Measurements from ENCODE around the gene RBM10. TPM values are rescaled to one million over a fixed set of nuclear protein-coding genes. Genes with fewer than 3 reads are reported as not detected.
"Not testable (repeated sequence)": the region's sequence is repeated elsewhere in the genome, so short reads cannot be mapped to it uniquely, and the experiment has no call there.

RBM10 gene, protein sequence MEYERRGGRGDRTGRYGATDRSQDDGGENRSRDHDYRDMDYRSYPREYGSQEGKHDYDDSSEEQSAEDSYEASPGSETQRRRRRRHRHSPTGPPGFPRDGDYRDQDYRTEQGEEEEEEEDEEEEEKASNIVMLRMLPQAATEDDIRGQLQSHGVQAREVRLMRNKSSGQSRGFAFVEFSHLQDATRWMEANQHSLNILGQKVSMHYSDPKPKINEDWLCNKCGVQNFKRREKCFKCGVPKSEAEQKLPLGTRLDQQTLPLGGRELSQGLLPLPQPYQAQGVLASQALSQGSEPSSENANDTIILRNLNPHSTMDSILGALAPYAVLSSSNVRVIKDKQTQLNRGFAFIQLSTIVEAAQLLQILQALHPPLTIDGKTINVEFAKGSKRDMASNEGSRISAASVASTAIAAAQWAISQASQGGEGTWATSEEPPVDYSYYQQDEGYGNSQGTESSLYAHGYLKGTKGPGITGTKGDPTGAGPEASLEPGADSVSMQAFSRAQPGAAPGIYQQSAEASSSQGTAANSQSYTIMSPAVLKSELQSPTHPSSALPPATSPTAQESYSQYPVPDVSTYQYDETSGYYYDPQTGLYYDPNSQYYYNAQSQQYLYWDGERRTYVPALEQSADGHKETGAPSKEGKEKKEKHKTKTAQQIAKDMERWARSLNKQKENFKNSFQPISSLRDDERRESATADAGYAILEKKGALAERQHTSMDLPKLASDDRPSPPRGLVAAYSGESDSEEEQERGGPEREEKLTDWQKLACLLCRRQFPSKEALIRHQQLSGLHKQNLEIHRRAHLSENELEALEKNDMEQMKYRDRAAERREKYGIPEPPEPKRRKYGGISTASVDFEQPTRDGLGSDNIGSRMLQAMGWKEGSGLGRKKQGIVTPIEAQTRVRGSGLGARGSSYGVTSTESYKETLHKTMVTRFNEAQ
- total RNA-seq: 10 to 100 TPM; 51.2 to 53.3 TPM
- polyA plus RNA-seq: 10 to 100 TPM; 10.7 to 33.0 TPM

DNA sequence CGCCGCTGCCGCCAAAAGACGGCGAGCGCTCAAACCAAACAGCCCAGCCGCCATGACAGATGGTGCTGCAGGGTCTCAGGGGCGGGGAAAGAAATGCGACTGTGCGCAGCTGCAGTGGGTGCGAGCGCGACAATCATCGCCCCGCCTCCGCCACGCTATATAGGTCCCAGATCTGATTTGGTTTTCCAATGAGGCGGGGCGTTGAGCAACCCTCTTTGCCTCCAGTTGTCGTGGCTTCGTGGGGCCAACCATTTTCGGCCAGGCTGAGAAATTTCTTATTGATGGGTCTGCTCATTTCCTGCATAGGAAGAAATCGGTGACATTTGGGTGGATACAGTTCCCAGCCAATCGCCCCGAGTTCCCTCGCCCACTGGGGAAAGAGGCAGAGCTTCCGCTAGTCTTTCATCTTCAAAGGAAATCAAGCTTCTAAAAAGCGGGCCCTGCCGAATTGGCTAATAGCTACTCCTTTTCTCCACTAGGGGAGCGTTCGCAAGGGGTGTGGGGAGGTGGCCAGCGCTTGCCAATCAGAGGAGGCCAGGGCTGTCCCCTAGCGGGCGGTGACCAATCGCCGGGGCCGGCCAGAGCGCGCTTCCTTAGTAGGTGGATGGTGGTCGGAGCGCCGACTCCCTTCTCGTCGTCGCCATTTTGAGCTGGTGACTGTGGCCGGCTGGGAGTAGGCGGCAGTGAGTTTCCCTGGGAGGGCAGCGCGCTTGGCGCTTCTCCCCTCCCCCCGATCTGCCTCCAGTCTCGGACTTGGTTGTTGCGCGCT, at the start of gene RBM10, which contains the start of gene NDUFB11:
Gene RBM10, plus strand, starts transcription at position 596 of the 769 bp plus-strand sequence. CDS start 2,261 bp downstream, outside the sequence.
Gene NDUFB11, minus strand, starts transcription at position 77 of the 769 bp plus-strand sequence. Its CDS starts 23 bp downstream, at position 54.
- Mint-ChIP-seq H3K27me3 (no peaks in the 10 kb centered on the region), H3K27ac (peak within 1 kb of the TSS; percentile 95 to 99 (median 98)), H3K4me1 (peaks cover 19 to 52% (median 33%) of the 10 kb centered on the region in 4 donors), H3K36me3 (peaks cover 16 to 38% of the 10 kb centered on the region in 2 donors), H3K4me3 (peak within 1 kb of the TSS; percentile 94 to 99 (median 96)), H3K9me3 (peaks cover 0 to 3% (median 0%) of the 10 kb centered on the region in 8 donors)
- ChIA-PET CTCF (ENCODE audit: partially characterized antibody) (interaction anchor here (0.7 to 2.9 kb wide), 11 partner anchors 8 to 378 kb away, joined by 3 to 18 read pairs (median 4); no protein-coding TSS in a partner anchor), POLR2A (ENCODE audit: partially characterized antibody) (interaction anchor here (0.6 to 4.6 kb wide), 18 partner anchors 9 to 509 kb away, joined by 3 to 54 read pairs (median 5); partner anchors contain the start of genes ARAF, CDK16, ELK1 and USP11)
- peaks cover 7% of the 10 kb centered on the region for H3K36me3 ChIP-seq (ENCODE audit: insufficient read depth, low read length)
- peak; percentile 87 to 95 (median 91) for DNase-seq
- intact Hi-C loops (cut with micrococcal nuclease): loop anchor here (1.0 to 5.0 kb wide), 7 partner anchors 16 to 514 kb away; partner anchors contain the start of genes ELK1, USP11 and UXT
- no peaks in the 10 kb centered on the region for H3K27me3 ChIP-seq (ENCODE audit: insufficient read depth, low read length)
- peak within 1 kb of the TSS; percentile 69 to 73 for H3K4me3 ChIP-seq (ENCODE audit: low read length in 2 of 2)
- peak within 1 kb of the TSS; percentile 91 for H3K27ac ChIP-seq (ENCODE audit: low read depth, low read length)
- peaks cover 36% of the 10 kb centered on the region for H3K4me1 ChIP-seq (ENCODE audit: insufficient read depth, low read length)
- no peaks in the 10 kb centered on the region for H3K9me3 ChIP-seq (ENCODE audit: control insufficient read depth in 1 of 2, low read length in 2 of 2)

DNA sequence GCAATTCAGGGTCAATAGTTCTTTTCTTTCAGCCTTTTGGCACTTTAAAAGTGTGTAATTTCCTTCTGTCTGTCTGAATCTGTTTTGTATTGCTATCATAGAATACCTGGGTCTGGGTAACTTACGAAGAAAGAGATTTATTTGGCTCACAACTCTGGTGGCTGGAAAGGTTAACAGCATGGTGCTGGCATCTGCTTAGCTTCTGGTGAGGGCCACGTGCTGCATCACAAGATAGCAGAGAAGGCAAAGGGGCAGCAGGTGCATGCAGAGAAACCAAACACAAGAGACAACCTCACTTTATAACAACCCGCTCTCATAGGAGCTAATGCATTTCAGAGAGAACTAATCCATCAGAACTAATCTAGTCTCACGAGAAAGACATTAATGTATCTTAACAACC, 48.0 kb upstream of the RBM10 start:
- Histone ChIP-seq H3K4me1 (ENCODE audit: insufficient read depth, low read length) (no peaks in the 10 kb centered on the region), H3K9me3 (ENCODE audit: control insufficient read depth in 1 of 2, low read length in 2 of 2) (no peaks in the 10 kb centered on the region), H3K36me3 (ENCODE audit: insufficient read depth, low read length) (no peaks in the 10 kb centered on the region), H3K27ac (ENCODE audit: low read depth, low read length) (no peak overlapping the region), H3K27me3 (ENCODE audit: insufficient read depth, low read length) (no peaks in the 10 kb centered on the region), H3K4me3 (ENCODE audit: low read length in 2 of 2) (no peak overlapping the region)
- CTCF ChIA-PET (ENCODE audit: partially characterized antibody): no interaction called here
- no peaks in the 10 kb centered on the region for H3K27me3 Mint-ChIP-seq
- POLR2A ChIA-PET (ENCODE audit: partially characterized antibody): no interaction called here
- no peak overlapping the region for H3K27ac Mint-ChIP-seq
- no peaks in the 10 kb centered on the region for H3K36me3 Mint-ChIP-seq
- H3K4me1 Mint-ChIP-seq: peaks cover 0 to 1% (median 0%) of the 10 kb centered on the region in 4 donors
- H3K4me3 Mint-ChIP-seq: no peak overlapping the region
- no peaks in the 10 kb centered on the region for H3K9me3 Mint-ChIP-seq
- DNase-seq: no peak
- intact Hi-C loops (cut with micrococcal nuclease): no loop called here

GRCh38 chrX:47098338-47099094, 46.5 kb upstream of the RBM10 start:
- Mint-ChIP-seq H3K27ac (no peak overlapping the region), H3K4me3 (no peak overlapping the region), H3K4me1 (no peaks in the 10 kb centered on the region), H3K27me3 (no peaks in the 10 kb centered on the region), H3K36me3 (no peaks in the 10 kb centered on the region), H3K9me3 (no peaks in the 10 kb centered on the region)
- Histone ChIP-seq H3K4me1 (ENCODE audit: insufficient read depth, low read length) (no peaks in the 10 kb centered on the region), H3K27ac (ENCODE audit: low read depth, low read length) (no peak overlapping the region), H3K36me3 (ENCODE audit: insufficient read depth, low read length) (no peaks in the 10 kb centered on the region), H3K4me3 (ENCODE audit: low read length in 2 of 2) (no peak overlapping the region), H3K9me3 (ENCODE audit: control insufficient read depth in 1 of 2, low read length in 2 of 2) (no peaks in the 10 kb centered on the region), H3K27me3 (ENCODE audit: insufficient read depth, low read length) (no peaks in the 10 kb centered on the region)
- POLR2A ChIA-PET (ENCODE audit: partially characterized antibody): no interaction called here
- CTCF ChIA-PET (ENCODE audit: partially characterized antibody): no interaction called here
- intact Hi-C loops (cut with micrococcal nuclease): no loop called here
- DNase-seq: no peak

DNA sequence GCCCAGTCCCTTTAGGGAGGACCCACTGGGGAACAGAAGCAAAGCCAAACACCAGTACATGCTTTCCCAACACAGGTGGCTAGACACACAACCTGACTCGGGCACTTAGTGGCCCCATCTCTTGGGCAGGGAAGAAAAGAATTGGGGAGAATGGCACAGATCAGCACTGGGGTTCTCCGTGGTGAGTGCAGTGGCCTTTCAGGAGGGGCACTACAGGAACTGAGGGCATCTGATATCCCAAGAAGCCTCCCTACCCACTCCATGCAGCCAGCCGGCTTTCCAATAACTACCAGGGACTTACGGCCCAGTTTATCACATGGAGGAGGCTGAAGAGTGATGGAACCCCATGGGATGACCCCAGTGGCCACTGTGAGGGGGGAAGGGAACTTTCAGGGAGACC, 43.8 kb upstream of the RBM10 start:
- no peaks in the 10 kb centered on the region for H3K9me3 ChIP-seq (ENCODE audit: control insufficient read depth in 1 of 2, low read length in 2 of 2)
- POLR2A ChIA-PET (ENCODE audit: partially characterized antibody): no interaction called here
- intact Hi-C loops (cut with micrococcal nuclease): no loop called here
- H3K27ac Mint-ChIP-seq: no peak overlapping the region
- H3K27me3 ChIP-seq (ENCODE audit: insufficient read depth, low read length): no peaks in the 10 kb centered on the region
- no peaks in the 10 kb centered on the region for H3K4me1 Mint-ChIP-seq
- DNase-seq: no peak
- no peaks in the 10 kb centered on the region for H3K9me3 Mint-ChIP-seq
- H3K36me3 ChIP-seq (ENCODE audit: insufficient read depth, low read length): no peaks in the 10 kb centered on the region
- H3K4me1 ChIP-seq (ENCODE audit: insufficient read depth, low read length): no peaks in the 10 kb centered on the region
- no peaks in the 10 kb centered on the region for H3K27me3 Mint-ChIP-seq
- CTCF ChIA-PET (ENCODE audit: partially characterized antibody): no interaction called here
- no peak overlapping the region for H3K4me3 ChIP-seq (ENCODE audit: low read length in 2 of 2)
- no peak overlapping the region for H3K27ac ChIP-seq (ENCODE audit: low read depth, low read length)
- H3K4me3 Mint-ChIP-seq: no peak overlapping the region
- no peaks in the 10 kb centered on the region for H3K36me3 Mint-ChIP-seq

DNA sequence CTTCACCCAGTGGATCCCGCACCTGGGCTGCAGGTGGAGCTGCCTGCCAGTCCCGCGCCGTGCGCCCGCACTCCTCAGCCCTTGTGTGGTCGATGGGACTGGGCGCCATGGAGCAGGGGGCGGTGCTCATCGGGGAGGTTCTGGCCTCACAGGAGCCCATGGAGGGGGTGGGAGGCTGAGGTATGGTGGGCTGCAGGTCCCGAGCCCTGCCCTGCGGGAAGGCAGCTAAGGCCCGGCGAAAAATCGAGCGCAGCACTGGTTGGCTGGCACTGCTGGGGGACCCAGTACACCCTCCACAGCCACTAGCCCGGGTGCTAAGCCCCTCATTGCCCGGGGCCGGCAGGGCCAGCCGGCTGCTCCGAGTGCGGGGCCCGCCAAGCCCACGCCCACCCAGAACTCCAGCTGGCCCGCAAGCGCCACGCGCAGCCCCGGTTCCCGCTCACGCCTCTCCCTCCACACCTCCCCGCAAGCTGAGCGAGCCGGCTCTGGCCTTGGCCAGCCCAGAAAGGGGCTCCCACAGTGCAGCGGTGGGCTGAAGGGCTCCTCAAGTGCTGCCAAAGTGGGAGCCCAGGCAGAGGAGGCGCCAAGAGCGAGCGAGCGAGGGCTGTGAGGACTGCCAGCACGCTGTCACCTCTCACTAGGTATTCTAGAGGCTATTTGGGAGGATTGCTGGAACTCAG, 33.9 kb upstream of the RBM10 start:
- H3K27me3 ChIP-seq (ENCODE audit: insufficient read depth, low read length); H3K4me3 Mint-ChIP-seq; CTCF ChIA-PET (ENCODE audit: partially characterized antibody); H3K27ac ChIP-seq (ENCODE audit: low read depth, low read length); H3K4me1 ChIP-seq (ENCODE audit: insufficient read depth, low read length); intact Hi-C loops (cut with micrococcal nuclease); H3K9me3 ChIP-seq (ENCODE audit: control insufficient read depth in 1 of 2, low read length in 2 of 2); H3K4me1 Mint-ChIP-seq; H3K27me3 Mint-ChIP-seq; H3K9me3 Mint-ChIP-seq; H3K27ac Mint-ChIP-seq; H3K36me3 Mint-ChIP-seq; DNase-seq; H3K36me3 ChIP-seq (ENCODE audit: insufficient read depth, low read length); POLR2A ChIA-PET (ENCODE audit: partially characterized antibody); H3K4me3 ChIP-seq (ENCODE audit: low read length in 2 of 2): not testable (repeated sequence)

GRCh38 chrX:47112316-47112954, 32.6 kb upstream of the RBM10 start:
- Mint-ChIP-seq H3K4me3 (no peak overlapping the region), H3K9me3 (peaks cover 0 to 4% (median 0%) of the 10 kb centered on the region in 8 donors), H3K27me3 (no peaks in the 10 kb centered on the region), H3K36me3 (peaks cover 0 to 5% of the 10 kb centered on the region in 2 donors), H3K4me1 (no peaks in the 10 kb centered on the region), H3K27ac (no peak overlapping the region)
- H3K36me3 ChIP-seq (ENCODE audit: insufficient read depth, low read length): no peaks in the 10 kb centered on the region
- H3K4me1 ChIP-seq (ENCODE audit: insufficient read depth, low read length): no peaks in the 10 kb centered on the region
- CTCF ChIA-PET (ENCODE audit: partially characterized antibody): no interaction called here
- no peaks in the 10 kb centered on the region for H3K27me3 ChIP-seq (ENCODE audit: insufficient read depth, low read length)
- POLR2A ChIA-PET (ENCODE audit: partially characterized antibody): no interaction called here
- H3K27ac ChIP-seq (ENCODE audit: low read depth, low read length): no peak overlapping the region
- H3K9me3 ChIP-seq (ENCODE audit: control insufficient read depth in 1 of 2, low read length in 2 of 2): no peaks in the 10 kb centered on the region
- DNase-seq: no peak
- intact Hi-C loops (cut with micrococcal nuclease): no loop called here
- no peak overlapping the region for H3K4me3 ChIP-seq (ENCODE audit: low read length in 2 of 2)

Data from CD4-positive, alpha-beta memory T cell (primary cell).